ENCODE measurements around the gene PPP4R3A. TPM values are rescaled to one million over a fixed set of nuclear protein-coding genes. Genes with fewer than 3 reads are reported as not detected.
A peak's percentile ranks its signal among the peaks of the same experiment; 100 is the strongest.

PPP4R3A gene
- total and polyA plus RNA-seq, 12 donors, result 32.2 to 60.6 (median 41.0) TPM

GRCh38 chr14:91454580-91454979 is 55.5 kb downstream of the PPP4R3A start:
- no peak for TF ChIP-seq CTCF (IDR thresholded peaks at IDR 0.05)
- Histone ChIP-seq H3K36me3 (peaks cover 0 to 58% (median 31%) of the 10 kb centered on the region in 9 donors), H3K27me3 (no peaks in the 10 kb centered on the region), H3K4me1 (no peaks in the 10 kb centered on the region), H3K9me3 (no peaks in the 10 kb centered on the region), H3K4me3 (no peak overlapping the region), H3K27ac (no peak overlapping the region)
- intact Hi-C loops (cut with DNase I), result no loop called here
- ATAC-seq (peak in 2 of 8 donors; percentile 13 to 24), DNase-seq (no peak)
- WGBS, 2 donors, result 97 to 100% methylated on average over 3 of the region's 3 CpGs

DNA sequence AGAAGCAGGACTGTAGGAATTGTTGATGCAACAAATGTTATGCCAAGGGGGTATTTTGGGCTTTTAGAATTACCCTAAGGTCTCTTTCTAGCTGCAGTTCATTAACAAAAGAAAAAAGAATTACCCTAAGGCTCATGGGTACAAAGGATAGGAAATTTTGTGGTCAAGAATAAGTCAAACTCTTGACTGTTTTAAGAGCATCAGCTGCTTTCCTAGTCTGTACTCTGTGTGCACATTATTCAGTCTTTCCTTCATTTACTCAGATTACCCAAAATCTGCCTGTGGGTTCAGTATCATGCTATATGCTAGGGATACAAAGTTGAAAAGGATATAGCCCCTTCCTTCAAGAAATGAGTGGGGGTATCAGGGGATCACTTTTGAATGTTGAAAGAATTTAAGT is 56.0 kb downstream of the PPP4R3A start:
- no peak overlapping the region for H3K27ac ChIP-seq
- no peak for TF ChIP-seq CTCF (IDR thresholded peaks at IDR 0.05)
- no peak for DNase-seq
- peaks cover 0 to 53% (median 27%) of the 10 kb centered on the region in 9 donors for H3K36me3 ChIP-seq
- H3K27me3 ChIP-seq, result no peaks in the 10 kb centered on the region
- intact Hi-C loops (cut with DNase I), result no loop called here
- no peaks in the 10 kb centered on the region for H3K9me3 ChIP-seq
- H3K4me3 ChIP-seq, result no peak overlapping the region
- no peaks in the 10 kb centered on the region for H3K4me1 ChIP-seq
- ATAC-seq, result no peak

DNA sequence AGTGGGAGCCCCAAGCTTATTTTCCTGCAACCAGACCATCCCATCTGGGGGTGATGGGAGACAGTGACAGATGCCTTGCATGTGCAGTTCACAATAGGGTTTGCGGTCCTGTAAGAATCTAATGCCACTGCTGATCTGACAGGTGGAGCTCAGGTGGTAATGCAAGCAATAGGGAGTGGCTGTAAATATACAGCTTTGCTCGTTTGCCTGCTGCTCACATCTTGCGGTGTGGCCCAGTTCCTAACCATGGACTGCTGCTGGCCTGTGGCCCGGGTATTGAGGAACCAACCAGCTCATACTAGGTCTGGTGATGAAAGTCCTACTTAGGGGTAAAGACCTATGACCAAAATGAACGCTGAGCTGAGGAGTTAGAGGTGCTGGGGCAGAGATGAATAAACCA is 56.4 kb downstream of the PPP4R3A start:
- H3K27ac ChIP-seq, result no peak overlapping the region
- ATAC-seq (no peak), DNase-seq (no peak)
- intact Hi-C loops (cut with DNase I), result no loop called here
- H3K27me3 ChIP-seq, result no peaks in the 10 kb centered on the region
- H3K9me3 ChIP-seq, result no peaks in the 10 kb centered on the region
- no peak for TF ChIP-seq CTCF (IDR thresholded peaks at IDR 0.05)
- no peaks in the 10 kb centered on the region for H3K4me1 ChIP-seq
- H3K36me3 ChIP-seq, result peaks cover 0 to 49% (median 23%) of the 10 kb centered on the region in 9 donors
- H3K4me3 ChIP-seq, result no peak overlapping the region
- WGBS, 2 donors, result 87 to 88% methylated on average over 5 of the region's 5 CpGs

DNA sequence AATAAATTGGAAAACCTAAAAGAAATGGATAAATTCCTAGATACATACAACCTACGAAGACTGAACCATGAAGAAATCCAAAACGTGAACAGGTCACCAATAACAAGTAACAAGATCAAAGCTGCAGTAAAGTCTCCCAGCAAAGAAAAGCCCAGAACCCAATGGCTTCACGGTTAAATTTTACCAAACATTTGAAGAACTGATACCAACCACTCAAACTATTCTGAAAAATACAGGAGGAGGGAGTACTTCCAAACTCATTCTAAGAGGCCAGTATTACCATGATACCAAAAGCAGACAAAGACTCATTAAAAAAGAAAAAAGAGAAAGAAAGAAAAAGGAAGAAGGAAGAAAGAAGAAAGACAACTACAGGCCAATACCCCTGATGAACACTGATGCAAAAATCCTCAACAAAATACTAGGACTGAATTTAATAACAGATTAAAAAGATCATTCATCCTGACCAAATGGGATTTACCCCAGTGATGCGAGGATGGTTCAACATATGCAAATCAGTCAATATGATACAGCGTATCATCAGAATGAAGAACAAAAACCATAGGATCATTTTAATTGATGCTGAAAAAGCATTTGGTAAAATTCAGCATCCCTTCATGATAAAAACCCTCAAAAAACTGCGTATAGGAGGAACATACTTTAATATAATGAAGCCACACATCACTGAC is 65.6 kb downstream of the PPP4R3A start:
- intact Hi-C loops (cut with DNase I), result no loop called here
- H3K36me3 ChIP-seq, result no peaks in the 10 kb centered on the region
- TF ChIP-seq CTCF (IDR thresholded peaks at IDR 0.05), result no peak
- WGBS, 2 donors, result 83% methylated on average over 6 of the region's 6 CpGs
- ATAC-seq, result no peak
- no peak for DNase-seq
- H3K27ac ChIP-seq, result no peak overlapping the region
- no peaks in the 10 kb centered on the region for H3K4me1 ChIP-seq
- H3K27me3 ChIP-seq, result peaks cover 0 to 22% (median 4%) of the 10 kb centered on the region in 7 donors
- H3K9me3 ChIP-seq, result peaks cover 0 to 6% (median 0%) of the 10 kb centered on the region in 11 donors
- no peak overlapping the region for H3K4me3 ChIP-seq
